Measurements from ENCODE around the gene PMF1.

- TF ChIP-seq CTCF (conservative IDR thresholded peaks at IDR 0.05), result no peak; the same call in 1 of the 2 replicates
- no peak for TF ChIP-seq ZFX (IDR thresholded peaks at IDR 0.05)
Observed at GRCh38 chr1:156193488-156194299, 19.1 kb upstream of the PMF1 start, which contains the start of gene SLC25A44.
